GM18867 (cell line): Measurements from ENCODE around the gene HSPA6.
"Not testable (repeated sequence)": the region's sequence is repeated elsewhere in the genome, so short reads cannot be mapped to it uniquely, and the experiment has no call there.

Experiments
- ATAC-seq: cut with Tn5 transposase; IDR thresholded peaks from one replicate; pipeline ENCODE4 v1.9.1; 2021; ENCODE audit warnings: mild to moderate bottlenecking, moderate library complexity; ENCODE audit not compliant: unreplicated experiment

The HSPA6 gene

GRCh38 chr1:161502641-161503393 lies 21.5 kb upstream of the HSPA6 start:
- ATAC-seq = no peak

- no peak for ATAC-seq
Measured at GRCh38 chr1:161503394-161503748, 21.0 kb upstream of the HSPA6 start.

- ATAC-seq = no peak
Measured at GRCh38 chr1:161505686-161506085, 18.7 kb upstream of the HSPA6 start.

GRCh38 chr1:161506336-161507223 lies 17.8 kb upstream of the HSPA6 start:
- no peak for ATAC-seq

GRCh38 chr1:161510477-161510876 lies 13.9 kb upstream of the HSPA6 start:
- ATAC-seq = no peak

- no peak for ATAC-seq
Measured at GRCh38 chr1:161511018-161511755, 13.2 kb upstream of the HSPA6 start.

- no peak for ATAC-seq
Measured at GRCh38 chr1:161511756-161512060, 12.6 kb upstream of the HSPA6 start.

- not testable (repeated sequence) for ATAC-seq
Measured at GRCh38 chr1:161512636-161513447, 11.5 kb upstream of the HSPA6 start.

- not testable (repeated sequence) for ATAC-seq
Measured at GRCh38 chr1:161513448-161513780, 10.9 kb upstream of the HSPA6 start.

- not testable (repeated sequence) for ATAC-seq
Measured at GRCh38 chr1:161513953-161514352, 10.4 kb upstream of the HSPA6 start.

- ATAC-seq = not testable (repeated sequence)
Measured at GRCh38 chr1:161523041-161523816, 1.1 kb upstream of the HSPA6 start.

- ATAC-seq = peak; percentile 27
Measured at GRCh38 chr1:161524742-161525291, 477 bp downstream of the HSPA6 start.

- not testable (repeated sequence) for ATAC-seq
Measured at GRCh38 chr1:161525321-161525720, 981 bp downstream of the HSPA6 start.

- ATAC-seq = not testable (repeated sequence)
Measured at GRCh38 chr1:161525918-161526317, 1.6 kb downstream of the HSPA6 start.

GRCh38 chr1:161528550-161528949 lies 4.2 kb downstream of the HSPA6 start:
- not testable (repeated sequence) for ATAC-seq

- ATAC-seq = not testable (repeated sequence)
Measured at GRCh38 chr1:161529463-161530104, 5.2 kb downstream of the HSPA6 start.

- ATAC-seq = peak; percentile 38
Measured at GRCh38 chr1:161530158-161530557, 5.8 kb downstream of the HSPA6 start.

- peak; percentile 71 for ATAC-seq
Measured at GRCh38 chr1:161530671-161531641, 6.6 kb downstream of the HSPA6 start.
